ENCODE results near the gene NUTM2E.
"Not testable (repeated sequence)": the region's sequence is repeated elsewhere in the genome, so short reads cannot be mapped to it uniquely, and the experiment has no call there.

The NUTM2E gene, protein sequence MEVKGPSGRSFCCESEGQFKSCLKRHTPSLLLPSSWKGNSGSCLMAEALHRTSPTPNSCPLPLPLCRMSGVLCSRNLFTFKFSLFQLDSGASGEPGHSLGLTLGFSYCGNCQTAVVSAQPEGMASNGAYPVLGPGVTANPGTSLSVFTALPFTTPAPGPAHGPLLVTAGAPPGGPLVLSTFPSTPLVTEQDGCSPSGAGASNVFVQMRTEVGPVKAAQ (N-terminal part only)

DNA sequence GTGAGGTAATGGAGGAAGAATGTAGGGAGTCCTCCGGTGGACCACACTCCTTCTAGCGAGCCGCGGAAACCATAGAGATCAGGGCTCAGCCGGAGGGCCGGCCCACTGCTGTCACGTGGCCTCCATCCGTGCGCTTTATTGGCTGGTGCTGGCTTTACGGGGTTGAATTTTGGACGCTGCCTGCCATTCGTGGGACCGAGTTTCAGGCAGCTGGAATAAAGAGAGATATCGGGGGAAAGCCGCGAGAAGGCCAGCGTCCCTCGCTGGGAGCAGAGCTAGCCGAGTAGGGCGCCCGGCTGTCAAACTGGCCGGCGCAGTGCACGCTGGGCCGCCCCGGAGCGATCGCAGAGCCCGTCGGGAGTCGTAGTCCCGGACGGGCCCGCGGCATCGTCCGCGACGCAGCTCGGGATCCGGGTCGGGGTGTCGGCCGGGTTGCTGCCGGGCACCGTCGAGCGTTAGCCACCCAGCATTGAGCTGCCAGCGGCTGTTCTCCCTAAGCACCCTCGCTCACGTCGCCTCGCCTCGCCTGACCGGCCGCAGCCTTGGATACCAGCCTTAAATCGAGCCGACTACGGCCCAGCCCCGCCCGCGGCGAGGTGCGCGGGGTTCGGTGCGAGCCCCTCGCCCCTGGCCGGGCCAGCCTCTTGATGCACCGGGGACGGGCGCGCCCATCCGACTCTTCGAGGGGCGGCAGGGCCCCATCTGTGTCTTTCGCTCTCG lies at the start of gene NUTM2E:
NUTM2E (plus strand) TSS at position 244 of the 720 bp plus-strand sequence. CDS start 15,002 bp downstream, outside the sequence.
- peak within 1 kb of the TSS; percentile 78 for H3K27ac Mint-ChIP-seq
- H3K36me3 Mint-ChIP-seq; H3K27me3 Mint-ChIP-seq; H3K9me3 Mint-ChIP-seq (ENCODE audit: low read depth): not testable (repeated sequence)
- peak within 1 kb of the TSS; percentile 97 for H3K4me3 Mint-ChIP-seq
- peaks cover 38% of the 10 kb centered on the region for H3K4me1 Mint-ChIP-seq (ENCODE audit: low read depth)

DNA sequence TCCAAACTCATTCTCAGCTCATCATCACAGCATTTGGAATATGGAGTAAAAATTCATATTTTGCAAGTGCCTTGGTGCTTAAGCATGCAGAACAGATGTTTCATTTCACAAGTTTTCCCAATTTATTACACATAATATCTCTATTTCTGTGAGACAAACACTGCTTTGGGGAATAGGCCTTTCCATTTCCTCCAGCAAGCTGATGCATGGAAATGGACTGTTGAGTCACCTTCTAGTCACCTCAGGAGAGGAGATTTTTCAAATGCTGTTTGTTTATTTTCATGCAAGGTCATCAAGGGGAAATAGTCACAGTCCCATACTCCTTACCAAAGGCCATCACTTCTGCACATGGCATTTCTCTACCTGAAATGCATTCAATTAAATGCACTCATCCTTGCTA lies 48.5 kb upstream of the NUTM2E start:
- H3K27ac Mint-ChIP-seq; H3K27me3 Mint-ChIP-seq; H3K9me3 Mint-ChIP-seq (ENCODE audit: low read depth); H3K4me3 Mint-ChIP-seq; H3K4me1 Mint-ChIP-seq (ENCODE audit: low read depth); H3K36me3 Mint-ChIP-seq: not testable (repeated sequence)

DNA sequence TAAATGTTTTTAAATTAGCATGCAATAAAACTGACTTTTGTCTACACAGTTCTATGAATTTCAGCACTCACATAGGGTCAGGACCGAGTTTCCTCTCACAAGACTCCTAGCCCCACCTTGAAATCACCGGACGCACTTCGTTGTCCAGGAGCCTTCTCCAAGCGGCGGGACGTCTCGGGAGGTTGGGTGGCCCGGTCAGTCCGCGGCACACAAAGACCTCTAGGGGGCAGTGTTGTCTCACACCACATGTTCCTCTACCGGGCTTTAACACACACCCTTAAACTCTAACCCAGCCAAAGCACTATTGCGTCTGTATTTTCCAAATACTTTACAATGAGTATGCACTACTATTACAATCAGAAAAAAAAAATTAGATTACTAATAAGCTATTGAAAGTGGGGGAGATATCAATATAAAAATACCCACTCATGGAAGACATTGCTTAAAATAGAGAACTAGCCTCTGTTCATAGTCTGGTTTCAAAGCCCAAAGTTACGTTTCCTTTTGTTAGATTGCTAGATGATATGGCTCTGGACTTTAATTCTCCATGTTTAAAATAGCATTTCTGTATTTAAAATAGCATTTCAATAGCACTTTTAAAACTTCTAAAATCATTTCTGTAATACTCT lies 47.1 kb upstream of the NUTM2E start:
- not testable (repeated sequence) for H3K27ac Mint-ChIP-seq; H3K27me3 Mint-ChIP-seq; H3K4me3 Mint-ChIP-seq; H3K36me3 Mint-ChIP-seq; H3K9me3 Mint-ChIP-seq (ENCODE audit: low read depth); H3K4me1 Mint-ChIP-seq (ENCODE audit: low read depth)

DNA sequence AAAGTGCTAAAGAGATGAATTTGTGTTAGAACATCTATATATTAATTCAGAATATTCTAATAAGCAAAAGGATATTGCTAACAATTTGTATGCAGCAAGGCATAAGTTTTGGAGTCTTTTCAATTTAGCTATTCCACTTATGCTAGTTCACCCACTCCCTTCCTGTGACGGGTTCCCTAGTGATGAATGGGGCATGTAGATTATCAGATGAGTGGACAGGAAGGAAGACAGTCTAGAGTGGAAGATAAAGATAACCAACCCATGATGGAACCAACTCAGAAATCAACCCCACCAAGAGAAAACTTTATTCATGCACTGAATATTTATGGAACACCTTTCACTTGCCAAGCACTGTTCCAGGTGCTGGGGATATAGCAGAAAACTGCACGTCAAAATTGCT lies 46.5 kb upstream of the NUTM2E start:
- H3K27me3 Mint-ChIP-seq; H3K27ac Mint-ChIP-seq; H3K4me3 Mint-ChIP-seq; H3K4me1 Mint-ChIP-seq (ENCODE audit: low read depth); H3K9me3 Mint-ChIP-seq (ENCODE audit: low read depth); H3K36me3 Mint-ChIP-seq: not testable (repeated sequence)

DNA sequence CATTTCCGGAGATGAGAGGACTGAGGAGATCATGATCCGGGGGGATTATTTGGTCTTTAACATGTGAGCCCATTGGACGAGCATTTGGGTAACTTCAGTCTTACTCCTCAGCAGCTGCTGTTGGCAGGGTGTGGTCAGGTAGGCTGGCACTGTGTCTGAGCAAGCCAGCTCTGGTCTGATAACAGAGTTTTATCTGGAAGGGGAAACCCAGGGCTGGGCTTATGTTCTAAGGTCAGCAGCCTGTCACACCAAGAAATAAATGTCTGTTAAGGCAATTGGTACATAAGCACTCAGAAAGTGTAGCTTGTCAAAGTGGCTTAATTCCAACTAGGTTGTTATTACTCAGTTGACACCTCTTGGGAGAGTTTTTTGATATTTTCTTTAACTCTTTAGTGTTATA lies 45.0 kb upstream of the NUTM2E start:
- H3K4me1 Mint-ChIP-seq (ENCODE audit: low read depth); H3K27me3 Mint-ChIP-seq; H3K4me3 Mint-ChIP-seq; H3K27ac Mint-ChIP-seq; H3K36me3 Mint-ChIP-seq; H3K9me3 Mint-ChIP-seq (ENCODE audit: low read depth): not testable (repeated sequence)

DNA sequence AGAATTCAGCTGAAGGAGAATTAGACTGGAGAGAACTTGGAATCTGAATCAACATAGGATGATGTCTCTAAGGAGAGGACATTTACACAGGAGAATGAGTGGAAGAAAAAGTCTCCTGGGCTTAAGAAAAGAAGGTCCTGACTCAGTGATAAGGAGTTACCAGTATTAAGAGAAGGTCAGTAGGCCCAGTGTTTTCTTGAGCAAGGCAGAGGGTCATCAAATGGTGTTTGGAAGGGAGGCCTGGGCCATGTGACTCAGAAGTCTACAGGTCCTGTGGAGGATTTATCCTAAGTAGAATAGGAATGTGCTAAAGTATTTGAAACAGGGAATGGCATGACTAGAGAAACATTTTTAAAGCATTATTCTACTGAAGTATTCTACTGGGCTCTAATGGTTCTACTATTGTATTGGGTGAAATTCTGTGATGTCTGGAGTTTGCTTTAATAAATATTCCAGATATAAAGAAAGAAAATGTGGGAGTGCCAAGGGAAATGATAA lies 39.0 kb upstream of the NUTM2E start:
- H3K4me1 Mint-ChIP-seq (ENCODE audit: low read depth); H3K4me3 Mint-ChIP-seq; H3K27ac Mint-ChIP-seq; H3K27me3 Mint-ChIP-seq; H3K9me3 Mint-ChIP-seq (ENCODE audit: low read depth); H3K36me3 Mint-ChIP-seq: not testable (repeated sequence)

DNA sequence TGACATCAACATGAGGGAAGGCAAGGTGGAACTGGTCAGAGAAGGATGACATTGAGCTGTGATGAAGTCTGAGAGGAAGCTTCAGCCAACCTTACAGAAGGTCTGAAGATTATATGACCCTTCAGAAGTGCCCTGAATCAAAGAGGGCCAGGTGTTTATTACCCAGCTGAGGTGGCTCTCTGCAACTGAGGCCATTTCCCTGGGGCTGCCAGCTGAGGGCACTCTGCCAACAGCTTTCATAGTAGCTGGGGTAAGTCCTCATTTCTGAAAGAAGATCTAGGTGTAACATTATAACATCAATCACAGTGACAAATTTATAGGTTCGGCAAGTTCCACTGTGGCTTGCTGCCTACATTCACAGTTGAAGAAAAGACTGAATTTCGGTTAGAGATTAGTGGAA lies 37.2 kb upstream of the NUTM2E start:
- H3K27ac Mint-ChIP-seq; H3K4me1 Mint-ChIP-seq (ENCODE audit: low read depth); H3K4me3 Mint-ChIP-seq; H3K27me3 Mint-ChIP-seq; H3K9me3 Mint-ChIP-seq (ENCODE audit: low read depth); H3K36me3 Mint-ChIP-seq: not testable (repeated sequence)

DNA sequence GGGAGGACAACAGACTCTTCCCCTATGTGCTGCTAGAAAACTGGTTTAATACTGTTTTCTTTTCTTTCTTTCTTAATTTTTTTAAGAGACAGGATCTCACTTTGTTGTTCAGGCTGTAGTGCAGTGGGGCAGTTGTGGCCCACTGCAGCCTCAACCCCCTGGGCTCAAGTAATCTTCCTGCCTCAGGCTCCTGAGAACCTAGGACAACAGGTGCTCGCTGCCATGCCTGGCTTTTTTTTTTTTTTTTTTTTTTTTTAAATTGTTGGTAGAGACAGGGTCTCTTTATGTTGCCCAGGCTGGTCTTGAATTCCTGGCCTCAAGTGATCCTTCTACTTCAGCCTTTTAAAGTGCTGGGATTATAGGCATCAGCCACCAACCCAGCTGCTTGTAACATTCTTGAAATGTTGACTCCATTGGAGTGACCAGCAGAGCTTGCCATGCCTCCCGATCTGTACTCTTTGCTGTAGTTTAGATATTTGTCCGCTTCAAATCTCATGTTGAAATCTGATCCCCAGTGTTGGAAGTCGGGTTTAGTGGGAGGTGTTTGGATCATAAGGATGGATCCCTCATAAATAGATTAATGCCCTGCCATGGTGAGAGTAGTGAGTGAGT lies 34.5 kb upstream of the NUTM2E start:
- not testable (repeated sequence) for H3K4me3 Mint-ChIP-seq; H3K4me1 Mint-ChIP-seq (ENCODE audit: low read depth); H3K27me3 Mint-ChIP-seq; H3K36me3 Mint-ChIP-seq; H3K9me3 Mint-ChIP-seq (ENCODE audit: low read depth); H3K27ac Mint-ChIP-seq

DNA sequence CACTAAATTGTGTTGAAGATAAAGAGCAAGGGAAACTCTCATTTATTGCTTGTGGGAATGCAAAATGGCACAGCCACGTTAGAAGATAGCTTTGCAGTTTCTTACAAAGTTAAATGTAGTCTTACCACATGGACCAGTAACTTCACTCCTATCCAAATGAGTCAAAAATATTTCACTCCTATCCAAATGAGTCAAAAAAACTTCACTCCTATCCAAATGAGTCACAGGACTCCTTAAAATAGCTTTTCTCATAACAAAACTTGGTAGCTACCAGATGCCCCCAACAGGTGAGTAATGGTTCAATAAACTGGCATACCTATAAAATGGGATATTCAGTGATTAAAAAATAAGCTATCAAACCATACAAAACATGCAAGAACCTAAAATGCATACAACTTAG lies 27.2 kb upstream of the NUTM2E start:
- H3K36me3 Mint-ChIP-seq, result not testable (repeated sequence)

DNA sequence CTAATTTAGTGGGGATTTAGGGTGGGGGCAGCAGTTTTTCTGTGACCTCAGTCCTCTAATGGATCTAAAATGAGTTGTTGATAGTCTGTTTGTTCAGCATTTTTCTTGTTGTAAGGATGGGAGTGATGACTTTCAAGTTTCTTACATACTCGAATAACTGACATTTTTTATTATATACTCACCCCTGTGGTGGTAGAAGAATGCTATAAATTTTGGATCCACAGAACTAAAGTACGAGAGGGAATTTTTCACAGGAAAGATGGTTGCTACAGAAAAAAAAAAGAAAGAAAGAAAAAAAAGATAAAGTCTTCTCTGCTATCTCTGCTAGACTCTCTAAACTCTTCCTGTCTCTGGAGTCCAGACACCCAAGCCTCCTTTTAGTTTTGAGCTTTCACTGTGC lies 20.7 kb upstream of the NUTM2E start:
- not testable (repeated sequence) for H3K27ac Mint-ChIP-seq; H3K27me3 Mint-ChIP-seq; H3K4me1 Mint-ChIP-seq (ENCODE audit: low read depth); H3K9me3 Mint-ChIP-seq (ENCODE audit: low read depth); H3K4me3 Mint-ChIP-seq; H3K36me3 Mint-ChIP-seq

More for the DNA sequence above, 27.2 kb upstream of the NUTM2E start:
- not testable (repeated sequence) for H3K4me1 Mint-ChIP-seq (ENCODE audit: low read depth); H3K4me3 Mint-ChIP-seq; H3K27me3 Mint-ChIP-seq; H3K9me3 Mint-ChIP-seq (ENCODE audit: low read depth)
- peak overlapping the region; percentile 66 for H3K27ac Mint-ChIP-seq

DNA sequence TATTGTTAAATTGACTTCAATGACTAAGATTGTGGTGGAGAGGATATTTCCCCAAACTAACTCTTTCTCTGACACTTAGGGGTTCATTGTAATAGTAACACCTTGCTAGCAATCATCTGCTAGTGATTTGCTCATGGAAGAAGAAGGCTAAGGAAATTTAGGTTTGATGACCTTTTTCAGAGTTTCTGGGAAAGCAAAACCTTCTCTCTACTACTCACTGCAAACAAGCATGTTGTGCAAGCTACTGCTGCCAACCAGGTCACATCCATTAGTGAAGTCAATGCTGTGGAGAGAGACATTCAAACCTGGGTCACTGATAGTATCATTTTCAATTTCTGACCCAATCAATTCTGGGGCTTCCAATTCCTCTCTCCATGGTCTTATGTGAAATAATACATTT lies 14.6 kb upstream of the NUTM2E start:
- not testable (repeated sequence) for H3K9me3 Mint-ChIP-seq (ENCODE audit: low read depth); H3K36me3 Mint-ChIP-seq; H3K4me3 Mint-ChIP-seq; H3K27me3 Mint-ChIP-seq; H3K27ac Mint-ChIP-seq
- peaks cover 10% of the 10 kb centered on the region for H3K4me1 Mint-ChIP-seq (ENCODE audit: low read depth)

DNA sequence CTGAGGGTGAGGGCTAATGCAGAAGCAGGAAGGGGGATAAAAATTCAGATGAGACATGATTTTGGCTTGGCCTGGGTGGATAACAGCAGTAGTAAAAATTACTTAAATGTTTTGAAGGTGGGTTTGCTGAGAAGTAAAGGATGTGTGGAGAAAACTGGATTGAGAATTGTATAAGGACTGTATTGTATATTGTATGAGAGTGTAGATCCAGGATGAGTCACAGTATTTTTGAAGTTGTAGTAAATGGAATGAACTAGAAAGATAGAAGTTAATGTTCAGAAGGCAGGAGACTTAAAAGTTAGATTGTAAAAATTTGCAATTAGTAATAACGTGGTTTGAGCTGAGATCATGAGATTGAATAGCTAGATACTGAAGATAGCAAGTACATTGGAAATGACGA lies 10.2 kb upstream of the NUTM2E start:
- not testable (repeated sequence) for H3K36me3 Mint-ChIP-seq; H3K27ac Mint-ChIP-seq; H3K9me3 Mint-ChIP-seq (ENCODE audit: low read depth); H3K4me3 Mint-ChIP-seq; H3K27me3 Mint-ChIP-seq
- peaks cover 17% of the 10 kb centered on the region for H3K4me1 Mint-ChIP-seq (ENCODE audit: low read depth)

DNA sequence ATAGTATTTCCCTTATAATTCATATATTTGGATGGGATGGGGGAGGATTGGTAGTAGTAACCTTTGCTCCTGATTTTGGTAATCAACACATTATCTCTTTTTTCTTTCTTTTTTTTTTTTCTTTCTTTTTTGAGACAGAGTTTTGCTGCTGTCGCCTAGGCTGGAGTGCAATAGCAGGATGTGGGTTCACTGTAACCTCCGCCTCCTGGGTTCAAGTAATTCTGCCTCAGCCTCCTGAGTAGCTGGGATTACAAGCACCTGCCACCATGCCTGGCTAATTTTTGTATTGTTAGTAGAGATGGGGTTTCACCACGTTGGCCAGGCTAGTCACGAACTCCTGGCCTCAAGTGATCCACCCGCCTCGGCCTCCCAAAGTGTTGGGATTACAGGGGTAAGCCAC lies 3.2 kb upstream of the NUTM2E start:
- not testable (repeated sequence) for H3K9me3 Mint-ChIP-seq (ENCODE audit: low read depth); H3K36me3 Mint-ChIP-seq
- peak overlapping the region; percentile 68 for H3K27ac Mint-ChIP-seq

DNA sequence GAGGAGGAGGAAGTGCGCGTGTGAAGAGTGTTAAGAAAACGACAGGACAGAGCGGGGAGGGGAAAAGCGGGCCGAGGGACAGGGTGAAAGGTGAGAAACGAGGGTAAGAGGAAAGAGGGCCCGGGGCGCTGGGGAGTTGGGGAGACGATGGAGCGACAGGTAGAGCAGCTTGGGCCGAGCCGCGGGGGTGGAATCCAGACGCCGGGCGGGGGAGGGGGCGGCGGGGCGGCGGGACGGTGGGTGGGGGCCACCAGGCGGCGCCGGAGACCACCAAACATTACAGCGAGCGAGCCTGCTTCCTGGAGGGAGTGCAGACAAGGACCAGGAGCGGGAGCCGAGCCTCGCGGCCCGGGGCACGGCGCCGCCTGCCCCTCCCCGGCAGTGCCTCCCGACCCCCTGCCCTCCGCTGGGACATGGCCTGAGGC lies 940 bp upstream of the NUTM2E start:
- peaks cover 42% of the 10 kb centered on the region for H3K4me1 Mint-ChIP-seq (ENCODE audit: low read depth)
- H3K27me3 Mint-ChIP-seq; H3K36me3 Mint-ChIP-seq; H3K27ac Mint-ChIP-seq; H3K9me3 Mint-ChIP-seq (ENCODE audit: low read depth): not testable (repeated sequence)
- H3K4me3 Mint-ChIP-seq, result peak overlapping the region; percentile 97

More for the DNA sequence above, 3.2 kb upstream of the NUTM2E start:
- H3K27me3 Mint-ChIP-seq, result not testable (repeated sequence)
- Mint-ChIP-seq H3K4me1 (ENCODE audit: low read depth) (peaks cover 38% of the 10 kb centered on the region), H3K4me3 (peak overlapping the region; percentile 54)

DNA sequence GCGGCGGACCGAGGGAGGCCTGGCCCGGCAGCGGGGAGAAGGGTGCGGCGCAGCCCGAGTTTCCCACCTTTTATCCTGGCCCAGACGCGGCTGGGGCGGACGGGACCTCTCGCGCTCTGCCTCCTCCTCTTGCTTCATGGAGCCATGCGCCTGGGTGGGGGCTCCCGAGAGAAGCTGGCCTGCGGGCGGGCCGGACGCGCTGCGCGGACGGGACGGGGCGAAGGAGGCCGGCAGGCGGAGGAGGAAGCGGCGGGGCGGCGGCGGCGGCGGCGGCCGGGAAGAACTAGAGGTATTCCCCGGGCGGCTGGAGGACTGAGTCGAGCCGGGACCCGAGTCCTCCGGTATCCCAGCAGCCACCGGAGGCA lies 426 bp upstream of the NUTM2E start:
- Mint-ChIP-seq H3K4me1 (ENCODE audit: low read depth) (peaks cover 42% of the 10 kb centered on the region), H3K27ac (peak overlapping the region; percentile 78), H3K4me3 (peak overlapping the region; percentile 83)
- H3K9me3 Mint-ChIP-seq (ENCODE audit: low read depth); H3K27me3 Mint-ChIP-seq; H3K36me3 Mint-ChIP-seq: not testable (repeated sequence)

Measured in activated naive CD8-positive, alpha-beta T cell (primary cell).